Endothelial cell of umbilical vein (primary cell): ENCODE results near the gene DPYSL4. TPM values are rescaled to one million over a fixed set of nuclear protein-coding genes. Genes with fewer than 3 reads are reported as not detected.

ENCODE experiments used
- BruUV-seq: library from RNA; stranded (reverse); fragments of 400-500 nt; replicated peaks from 2 replicates; lab custom pipeline; 2021; lab: Mats Ljungman, UMichigan
- CTCF ChIA-PET: fragments of 300-600, 350-600 bp; sonication (Branson Sonifier 250); formaldehyde crosslinking; loops from one replicate; lab custom pipeline; 2021; ENCODE audit warnings: antibody characterized with exemption, inconsistent platforms; lab: Charles Lee
- POLR2A ChIA-PET: fragments of 300-600, 350-600 bp; sonication (Branson Sonifier 250); formaldehyde crosslinking; loops from one replicate; lab custom pipeline; 2021; ENCODE audit warnings: antibody characterized with exemption, inconsistent platforms; lab: Charles Lee
- DNase-seq: peaks from one replicate; pipeline ENCODE4 v3.0.0-alpha.2; 2011; ENCODE audit warnings: low read depth, low spot score
- FAIRE-seq: peaks from 2 replicates; lab custom pipeline; 2011; peaks lifted over from hg19 to GRCh38; lab: Jason Lieb, UNC
- H2AFZ ChIP-seq: 2 replicates; pipeline ENCODE4 v1.6.0; 2012; ENCODE audit warnings: low read depth, low read length, control low read depth, inconsistent platforms
- H3K27ac ChIP-seq: 2 replicates; pipeline ENCODE4 v1.5.1; 2011; ENCODE audit warnings: low read depth, mild to moderate bottlenecking, control low read depth, low read length, moderate library complexity; ENCODE audit not compliant: insufficient read depth
- H3K27me3 ChIP-seq, 2 experiments: 2 replicates each; pipeline versions ENCODE4 v1.6.0 to v1.6.1; 2011; ENCODE audit warnings: low read length in 2 of 2, mixed read lengths in 1 of 2; ENCODE audit not compliant: control insufficient read depth in 2 of 2, insufficient read depth in 2 of 2
- H3K36me3 ChIP-seq, 2 experiments: 2 replicates in 1 of 2; 3 replicates in 1 of 2; pipeline ENCODE4 v1.5.1; 2011; ENCODE audit warnings: low read length in 2 of 2, mild to moderate bottlenecking in 1 of 2, moderate library complexity in 1 of 2; ENCODE audit not compliant: control insufficient read depth in 2 of 2, insufficient read depth in 2 of 2; ENCODE audit errors: extremely low read depth in 1 of 2
- H3K4me1 ChIP-seq: 3 replicates; pipeline ENCODE4 v1.5.1; 2011; ENCODE audit warnings: mild to moderate bottlenecking, low read length; ENCODE audit not compliant: control insufficient read depth, insufficient read depth; ENCODE audit errors: extremely low read depth
- H3K4me2 ChIP-seq: 2 replicates; pipeline ENCODE4 v1.6.1; 2011; ENCODE audit warnings: low read length, control low read depth, mixed read lengths; ENCODE audit not compliant: insufficient read depth
- H3K4me3 ChIP-seq, 3 experiments: fragments of 200-600 bp in 1 of 3; sonication (generic), shearing (Covaris generic) in 1 of 3; replicated peaks in 1 of 3; 2 replicates each; pipeline ENCODE4 v1.5.1; 2011 to 2016; ENCODE audit warnings: control low read depth in 3 of 3, low read length in 3 of 3, mild to moderate bottlenecking in 2 of 3, inconsistent platforms in 1 of 3, low read depth in 1 of 3, moderate library complexity in 1 of 3; ENCODE audit not compliant: insufficient read depth in 1 of 3
- H3K79me2 ChIP-seq: 2 replicates; pipeline ENCODE4 v1.6.0; 2012; ENCODE audit warnings: low read length, inconsistent platforms; ENCODE audit not compliant: control insufficient read depth, insufficient read depth
- H3K9ac ChIP-seq: replicated peaks from 2 replicates; pipeline ENCODE3; 2011; ENCODE audit warnings: low read length, control low read depth; ENCODE audit not compliant: insufficient read depth; ENCODE audit errors: extremely low read depth
- H3K9me1 ChIP-seq: replicated peaks from 3 replicates; pipeline ENCODE4 v1.6.0; 2011; ENCODE audit warnings: mild to moderate bottlenecking, low read length; ENCODE audit not compliant: control insufficient read depth, insufficient read depth; ENCODE audit errors: extremely low read depth
- H3K9me3 ChIP-seq: replicated peaks from 2 replicates; pipeline ENCODE4 v1.5.1; 2012; ENCODE audit warnings: low read length, inconsistent platforms; ENCODE audit not compliant: control insufficient read depth, insufficient read depth
- H4K20me1 ChIP-seq: replicated peaks from 2 replicates; pipeline ENCODE3; 2011; ENCODE audit warnings: mild to moderate bottlenecking, low read length; ENCODE audit not compliant: control insufficient read depth, insufficient read depth; ENCODE audit errors: extremely low read depth
- EZH2 ChIP-seq: IDR thresholded peaks from 2 replicates; pipeline ENCODE4 v1.6.1; 2012; ENCODE audit warnings: borderline replicate concordance, low read depth, mild to moderate bottlenecking, moderate library complexity, low read length, inconsistent platforms; ENCODE audit not compliant: severe bottlenecking
- FOS ChIP-seq: IDR thresholded peaks from 2 replicates; pipeline ENCODE4 v1.6.1; 2011; ENCODE audit warnings: mild to moderate bottlenecking, low read length, moderate library complexity, borderline replicate concordance; ENCODE audit not compliant: insufficient read depth
- GATA2 ChIP-seq: IDR thresholded peaks from 2 replicates; pipeline ENCODE4 v1.7.0; 2011; ENCODE audit warnings: low read depth, mild to moderate bottlenecking, moderate library complexity, mixed read lengths, low read length; ENCODE audit not compliant: insufficient read length, insufficient read depth
- JUN ChIP-seq: IDR thresholded peaks from 2 replicates; pipeline ENCODE4 v1.6.1; 2011; ENCODE audit warnings: borderline replicate concordance, low read depth; ENCODE audit not compliant: insufficient read length, insufficient read depth
- MYC ChIP-seq: IDR thresholded peaks from one replicate; pipeline ENCODE4 v1.6.1; 2011; ENCODE audit warnings: mild to moderate bottlenecking, low read depth, low read length
- POLR2A ChIP-seq: IDR thresholded peaks from 2 replicates; pipeline ENCODE4 v1.6.1; 2012; ENCODE audit warnings: low read depth, mild to moderate bottlenecking, control low read depth, low read length
- POLR2AphosphoS5 ChIP-seq: IDR thresholded peaks from 2 replicates; pipeline ENCODE4 v1.6.1; 2012; ENCODE audit warnings: low read depth, mild to moderate bottlenecking, control low read depth, low read length, moderate library complexity; ENCODE audit not compliant: insufficient read depth
- dilution Hi-C: fragments of 300-500 bp; cut with MboI; formaldehyde crosslinking; loops from one replicate; pipeline ENCODE4 v1.15.0; 2019; ENCODE audit warnings: low sequenced_read_pairs; ENCODE audit not compliant: extremely low pct_ligation_motif_present
- intact Hi-C: fragments of 100-400 bp; cut with micrococcal nuclease; formaldehyde crosslinking; loops from one replicate; pipeline ENCODE4 v1.10.0; 2022
- polyA plus RNA-seq, 4 experiments: library from polyadenylated mRNA; depleted of rRNA in 3 of 4; stranded (reverse) in 3 of 4; unstranded in 1 of 4; fragments of >200 nt; gene quantifications; 2 replicates each; pipeline versions ENCODE4 v1.2.1 to v1.2.3, GENCODE V29; 2011 to 2012; ENCODE audit warnings: missing spikeins in 1 of 4
- total RNA-seq: library from RNA; stranded (reverse); gene quantifications from 2 replicates; pipeline ENCODE4 v1.2.3, GENCODE V29; 2021
- TF ChIP-seq, protein P1 (sequence below), 2 donors: IDR thresholded peaks; 1 replicate in 1 of 2; 2 replicates in 1 of 2; pipeline ENCODE4 v1.5.1; 2011; ENCODE audit warnings: low read length in 2 of 2, mild to moderate bottlenecking in 2 of 2, moderate library complexity in 2 of 2, control low read depth in 1 of 2, inconsistent platforms in 1 of 2, low read depth in 1 of 2; ENCODE audit not compliant: insufficient read depth in 1 of 2; ENCODE audit errors: extremely low read depth in 1 of 2
- TF ChIP-seq, protein P2 (sequence below): IDR thresholded peaks from 2 replicates; pipeline ENCODE4 v1.6.1; 2011; ENCODE audit not compliant: insufficient read depth, insufficient read length

DPYSL4 gene
- total and polyA plus RNA-seq, 2 donors (not counting 3 experiments of a cell fraction or from before 2014, with no cell fraction given), result 27.1 to 60.0 TPM

- no peak overlapping the region for H3K27ac ChIP-seq
- ChIA-PET POLR2A (no interaction called here), CTCF (no interaction called here)
- TF ChIP-seq MYC, result no peak
- TF ChIP-seq EZH2, result no peak
- TF ChIP-seq, protein P1, sequence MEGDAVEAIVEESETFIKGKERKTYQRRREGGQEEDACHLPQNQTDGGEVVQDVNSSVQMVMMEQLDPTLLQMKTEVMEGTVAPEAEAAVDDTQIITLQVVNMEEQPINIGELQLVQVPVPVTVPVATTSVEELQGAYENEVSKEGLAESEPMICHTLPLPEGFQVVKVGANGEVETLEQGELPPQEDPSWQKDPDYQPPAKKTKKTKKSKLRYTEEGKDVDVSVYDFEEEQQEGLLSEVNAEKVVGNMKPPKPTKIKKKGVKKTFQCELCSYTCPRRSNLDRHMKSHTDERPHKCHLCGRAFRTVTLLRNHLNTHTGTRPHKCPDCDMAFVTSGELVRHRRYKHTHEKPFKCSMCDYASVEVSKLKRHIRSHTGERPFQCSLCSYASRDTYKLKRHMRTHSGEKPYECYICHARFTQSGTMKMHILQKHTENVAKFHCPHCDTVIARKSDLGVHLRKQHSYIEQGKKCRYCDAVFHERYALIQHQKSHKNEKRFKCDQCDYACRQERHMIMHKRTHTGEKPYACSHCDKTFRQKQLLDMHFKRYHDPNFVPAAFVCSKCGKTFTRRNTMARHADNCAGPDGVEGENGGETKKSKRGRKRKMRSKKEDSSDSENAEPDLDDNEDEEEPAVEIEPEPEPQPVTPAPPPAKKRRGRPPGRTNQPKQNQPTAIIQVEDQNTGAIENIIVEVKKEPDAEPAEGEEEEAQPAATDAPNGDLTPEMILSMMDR (IDR thresholded peaks at IDR 0.05; ENCODE audit: extremely low read depth in 1 of 2, insufficient read depth in 1 of 2, low read depth in 1 of 2, low read length in 2 of 2), result no peak
- TF ChIP-seq, protein P2, sequence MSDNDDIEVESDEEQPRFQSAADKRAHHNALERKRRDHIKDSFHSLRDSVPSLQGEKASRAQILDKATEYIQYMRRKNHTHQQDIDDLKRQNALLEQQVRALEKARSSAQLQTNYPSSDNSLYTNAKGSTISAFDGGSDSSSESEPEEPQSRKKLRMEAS, result no peak
- TF ChIP-seq FOS, result no peak
- TF ChIP-seq JUN, result no peak
- no peak for TF ChIP-seq POLR2AphosphoS5
- TF ChIP-seq POLR2A, result no peak
- no peak for TF ChIP-seq GATA2
- BruUV-seq, result no TSS peak
- H3K9ac ChIP-seq, result no peak overlapping the region
- no peak for DNase-seq
- H3K4me1 ChIP-seq, result no peaks in the 10 kb centered on the region
- H3K36me3 ChIP-seq, result no peaks in the 10 kb centered on the region
- dilution Hi-C loops, result no loop called here
- no peaks in the 10 kb centered on the region for H3K27me3 ChIP-seq
- no peaks in the 10 kb centered on the region for H3K9me1 ChIP-seq
- H3K4me2 ChIP-seq, result no peak overlapping the region
- H2AFZ ChIP-seq, result no peak overlapping the region
- FAIRE-seq, result no peak
- intact Hi-C loops, result no loop called here
- no peaks in the 10 kb centered on the region for H3K79me2 ChIP-seq
- H3K9me3 ChIP-seq, result no peaks in the 10 kb centered on the region
- no peaks in the 10 kb centered on the region for H4K20me1 ChIP-seq
- H3K4me3 ChIP-seq, result no peak overlapping the region
Measured at GRCh38 chr10:132227851-132228390, 41.2 kb downstream of the DPYSL4 start.
